OCI-LY1 (cell line): Measurements from ENCODE around the gene ZNF142.
A peak's percentile ranks its signal among the peaks of the same experiment; 100 is the strongest.
"Not testable (repeated sequence)": the region's sequence is repeated elsewhere in the genome, so short reads cannot be mapped to it uniquely, and the experiment has no call there.

Experiments used
- H2AFZ ChIP-seq: fragments of 200-600 bp; sonication (generic), shearing (Covaris generic); 2 replicates; pipeline ENCODE4 v1.6.0; 2014; ENCODE audit warnings: antibody characterized with exemption, mild to moderate bottlenecking, low read length
- H3F3A ChIP-seq: fragments of 200-600 bp; sonication (generic), shearing (Covaris generic); 2 replicates; pipeline ENCODE4 v1.6.0; 2014; ENCODE audit warnings: mild to moderate bottlenecking, antibody characterized with exemption, low read length, moderate library complexity; ENCODE audit not compliant: insufficient read depth
- H3K27ac ChIP-seq: fragments of 200-600 bp; sonication (generic); 2 replicates; pipeline ENCODE4 v1.5.1; 2014; ENCODE audit warnings: low read length, mixed run types, mild to moderate bottlenecking, low read depth; ENCODE audit not compliant: poor library complexity, severe bottlenecking
- H3K27me3 ChIP-seq: fragments of 200-600 bp; sonication (generic); 2 replicates; pipeline ENCODE4 v1.6.0; 2014; ENCODE audit warnings: antibody characterized with exemption, mild to moderate bottlenecking, low read length, moderate library complexity; ENCODE audit not compliant: insufficient read depth
- H3K36me3 ChIP-seq: fragments of 200-600 bp; sonication (generic); 2 replicates; pipeline ENCODE4 v1.6.1; 2014; ENCODE audit warnings: mild to moderate bottlenecking, antibody characterized with exemption, low read length, moderate library complexity, mixed read lengths; ENCODE audit not compliant: insufficient read depth
- H3K4me1 ChIP-seq: fragments of 200-600 bp; sonication (generic); 2 replicates; pipeline ENCODE4 v1.5.1; 2014; ENCODE audit warnings: mild to moderate bottlenecking, low read length, moderate library complexity; ENCODE audit not compliant: insufficient read depth, severe bottlenecking
- H3K4me2 ChIP-seq: fragments of 200-600 bp; sonication (generic), shearing (Covaris generic); 2 replicates; pipeline ENCODE4 v1.6.1; 2014; ENCODE audit warnings: low read length
- H3K4me3 ChIP-seq: fragments of 200-600 bp; sonication (generic); 2 replicates; pipeline ENCODE4 v1.5.1; 2014; ENCODE audit warnings: low read length, low read depth, mild to moderate bottlenecking, mixed read lengths; ENCODE audit not compliant: poor library complexity, severe bottlenecking
- H3K79me2 ChIP-seq: fragments of 200-600 bp; shearing (Covaris generic); 2 replicates; pipeline ENCODE4 v1.6.1; 2016; ENCODE audit warnings: mixed run types, low read length, mixed read lengths; ENCODE audit not compliant: insufficient read depth
- H3K9ac ChIP-seq: fragments of 200-600 bp; sonication (generic), shearing (Covaris generic); 2 replicates; pipeline ENCODE4 v1.6.1; 2014; ENCODE audit warnings: mild to moderate bottlenecking, low read length, mixed read lengths
- H3K9me2 ChIP-seq: fragments of 200-600 bp; sonication (generic), shearing (Covaris generic); 2 replicates; pipeline ENCODE4 v1.6.1; 2014; ENCODE audit warnings: low read depth, mild to moderate bottlenecking, low read length, mixed read lengths
- H3K9me3 ChIP-seq: fragments of 200-600 bp; shearing (Covaris generic); 2 replicates; pipeline ENCODE4 v1.6.1; 2014; ENCODE audit warnings: low read length, mixed read lengths
- H4K20me1 ChIP-seq: fragments of 200-600 bp; sonication (generic), shearing (Covaris generic); 2 replicates; pipeline ENCODE4 v1.6.0; 2016; ENCODE audit warnings: mild to moderate bottlenecking, low read length; ENCODE audit not compliant: insufficient read depth
- EZH2 ChIP-seq: fragments of 200-600 bp; sonication (generic), shearing (Covaris generic); IDR thresholded peaks from 2 replicates; pipeline ENCODE4 v1.8.0; 2017; ENCODE audit warnings: borderline replicate concordance, mixed run types, mild to moderate bottlenecking, antibody characterized with exemption, low read length, moderate library complexity, mixed read lengths
- TF ChIP-seq, protein P1 (sequence below): fragments of 200-600 bp; sonication (generic), shearing (Covaris generic); IDR thresholded peaks from 2 replicates; pipeline ENCODE4 v1.5.1; 2017; ENCODE audit warnings: mild to moderate bottlenecking, antibody characterized with exemption, low read length, moderate library complexity, mixed read lengths

ZNF142 gene

DNA sequence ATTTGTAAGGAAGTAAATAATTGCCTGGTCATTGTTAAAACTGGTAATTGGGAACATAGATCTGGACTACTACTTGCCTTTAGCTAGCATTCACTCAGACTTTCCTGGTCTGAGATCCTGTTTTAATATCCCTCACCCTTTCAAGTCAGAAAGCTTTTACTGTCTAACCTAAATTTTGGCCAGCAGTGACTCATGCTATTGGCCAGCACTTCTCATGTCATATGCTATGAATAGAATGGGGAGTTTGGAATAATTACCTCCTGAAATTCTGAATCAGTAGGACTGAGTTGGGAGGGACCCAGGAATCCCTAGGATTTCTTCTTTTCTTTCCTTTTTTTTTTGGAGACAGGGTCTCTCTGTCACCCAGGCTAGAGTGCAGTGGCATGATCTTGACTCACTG, 31.8 kb upstream of the ZNF142 start:
- Histone ChIP-seq H2AFZ (no peak overlapping the region), H3F3A (no peaks in the 10 kb centered on the region), H3K9me2 (no peaks in the 10 kb centered on the region), H3K27me3 (no peaks in the 10 kb centered on the region), H3K9ac (no peak overlapping the region), H3K36me3 (peaks cover 4% of the 10 kb centered on the region; the same call in 1 of the 2 replicates), H3K4me3 (no peak overlapping the region), H3K27ac (no peak overlapping the region), H3K4me1 (no peaks in the 10 kb centered on the region), H3K9me3 (no peaks in the 10 kb centered on the region), H3K79me2 (no peaks in the 10 kb centered on the region), H4K20me1 (no peaks in the 10 kb centered on the region), H3K4me2 (no peak overlapping the region)
- TF ChIP-seq EZH2 = no peak
- TF ChIP-seq, protein P1, sequence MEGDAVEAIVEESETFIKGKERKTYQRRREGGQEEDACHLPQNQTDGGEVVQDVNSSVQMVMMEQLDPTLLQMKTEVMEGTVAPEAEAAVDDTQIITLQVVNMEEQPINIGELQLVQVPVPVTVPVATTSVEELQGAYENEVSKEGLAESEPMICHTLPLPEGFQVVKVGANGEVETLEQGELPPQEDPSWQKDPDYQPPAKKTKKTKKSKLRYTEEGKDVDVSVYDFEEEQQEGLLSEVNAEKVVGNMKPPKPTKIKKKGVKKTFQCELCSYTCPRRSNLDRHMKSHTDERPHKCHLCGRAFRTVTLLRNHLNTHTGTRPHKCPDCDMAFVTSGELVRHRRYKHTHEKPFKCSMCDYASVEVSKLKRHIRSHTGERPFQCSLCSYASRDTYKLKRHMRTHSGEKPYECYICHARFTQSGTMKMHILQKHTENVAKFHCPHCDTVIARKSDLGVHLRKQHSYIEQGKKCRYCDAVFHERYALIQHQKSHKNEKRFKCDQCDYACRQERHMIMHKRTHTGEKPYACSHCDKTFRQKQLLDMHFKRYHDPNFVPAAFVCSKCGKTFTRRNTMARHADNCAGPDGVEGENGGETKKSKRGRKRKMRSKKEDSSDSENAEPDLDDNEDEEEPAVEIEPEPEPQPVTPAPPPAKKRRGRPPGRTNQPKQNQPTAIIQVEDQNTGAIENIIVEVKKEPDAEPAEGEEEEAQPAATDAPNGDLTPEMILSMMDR = no peak

DNA sequence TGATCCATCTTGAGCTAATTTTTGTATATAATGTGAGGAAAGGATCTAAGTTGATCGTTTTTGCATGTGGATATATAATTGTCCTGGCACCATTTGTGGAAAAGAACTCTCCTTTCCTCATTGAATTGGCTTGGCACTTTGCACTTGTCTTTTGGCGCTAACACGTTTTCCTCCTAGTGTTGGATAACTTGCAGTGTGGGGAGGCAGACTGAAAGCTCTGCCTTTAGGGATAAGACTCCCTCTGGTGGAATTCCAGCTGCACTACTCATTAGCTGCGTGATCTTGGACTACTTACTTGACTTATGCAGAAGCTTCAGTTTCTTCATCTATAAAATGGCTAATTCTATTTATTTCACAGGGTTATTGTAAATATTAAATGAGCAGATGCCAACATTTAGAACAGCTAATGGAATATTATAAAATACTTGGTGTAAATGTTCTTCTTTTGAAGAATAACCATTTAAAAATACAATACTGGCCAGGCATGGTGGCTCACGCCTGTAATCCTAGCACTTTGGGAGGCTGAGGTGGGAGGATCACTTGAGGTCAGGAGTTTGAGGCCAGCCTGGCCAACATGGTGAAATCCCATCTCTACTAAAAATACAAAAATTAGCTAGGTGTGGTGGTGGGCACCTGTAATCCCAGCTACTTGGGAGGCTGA, 28.1 kb upstream of the ZNF142 start:
- not testable (repeated sequence) for H3K27ac ChIP-seq, H3K4me2 ChIP-seq, H4K20me1 ChIP-seq, H3K79me2 ChIP-seq, H2AFZ ChIP-seq, H3K9me2 ChIP-seq, H3K9me3 ChIP-seq, H3K9ac ChIP-seq, H3K4me1 ChIP-seq, H3K27me3 ChIP-seq, H3K4me3 ChIP-seq, H3F3A ChIP-seq, H3K36me3 ChIP-seq
- TF ChIP-seq, protein P1 = peak; percentile 61

DNA sequence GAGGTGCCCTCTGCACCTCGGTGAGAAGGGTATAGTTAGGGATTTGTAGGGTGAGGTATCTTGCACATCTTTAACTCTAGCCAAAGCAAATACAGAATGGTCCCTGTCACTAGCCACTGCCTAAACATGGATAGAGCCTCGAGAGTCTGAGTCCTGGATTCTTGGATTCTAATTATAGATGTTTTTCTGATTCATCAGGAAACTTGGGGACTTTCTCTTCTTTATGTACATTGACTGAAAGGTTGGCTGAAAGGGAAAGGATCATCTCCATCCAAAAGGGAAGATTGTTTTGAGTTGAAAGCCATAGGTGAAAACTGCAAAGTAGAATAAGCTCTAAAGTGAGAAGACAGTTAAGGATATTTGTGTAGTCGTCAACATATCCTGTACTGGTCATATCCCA, 20.6 kb upstream of the ZNF142 start:
- Histone ChIP-seq H3K4me1 (no peaks in the 10 kb centered on the region), H3K27ac (no peak overlapping the region), H3K27me3 (no peaks in the 10 kb centered on the region), H2AFZ (no peak overlapping the region), H3K36me3 (peaks cover 6% of the 10 kb centered on the region; the same call in 1 of the 2 replicates), H3K79me2 (no peaks in the 10 kb centered on the region), H3F3A (no peaks in the 10 kb centered on the region), H3K9ac (no peak overlapping the region), H3K4me3 (no peak overlapping the region), H3K9me3 (no peaks in the 10 kb centered on the region), H4K20me1 (no peaks in the 10 kb centered on the region), H3K4me2 (no peak overlapping the region), H3K9me2 (no peaks in the 10 kb centered on the region)
- no peak for TF ChIP-seq EZH2
- TF ChIP-seq, protein P1 = no peak
